Hematopoietic multipotent progenitor cell (in vitro differentiated cells): ENCODE measurements around the gene ADRM1. TPM values are rescaled to one million over a fixed set of nuclear protein-coding genes. Genes with fewer than 3 reads are reported as not detected.

Experiments
- DNase-seq, 3 donors: peaks; one replicate each; pipeline ENCODE4 v3.0.0-alpha.2; 2011 to 2015; ENCODE audit warnings: low read depth in 2 of 3, low spot score in 2 of 3
- total RNA-seq: library from RNA; depleted of rRNA; stranded (reverse); fragments of >200 nt; gene quantifications from one replicate; pipeline ENCODE4 v1.2.3, GENCODE V29; 2012

ADRM1 gene
- total RNA-seq, 1 donor: 90.5 TPM

- no peak for DNase-seq
These were observed 7.4 kb downstream of the ADRM1 start for GRCh38 chr20:62309947-62310756.

- DNase-seq: no peak
These were observed 7.9 kb downstream of the ADRM1 start for GRCh38 chr20:62310757-62311121.

- DNase-seq: no peak
These were observed 8.4 kb downstream of the ADRM1 start for GRCh38 chr20:62311150-62311549.

- DNase-seq: no peak
These were observed 9.2 kb downstream of the ADRM1 start for GRCh38 chr20:62311832-62312661.

- DNase-seq: no peak
These were observed 9.8 kb downstream of the ADRM1 start for GRCh38 chr20:62312662-62312977.

GRCh38 chr20:62313021-62313420 lies 10.2 kb downstream of the ADRM1 start:
- no peak for DNase-seq

- no peak for DNase-seq
These were observed 10.9 kb downstream of the ADRM1 start for GRCh38 chr20:62313460-62314338.

- no peak for DNase-seq
These were observed 11.5 kb downstream of the ADRM1 start for GRCh38 chr20:62314339-62314638.

GRCh38 chr20:62314711-62315302 lies 12.0 kb downstream of the ADRM1 start:
- DNase-seq: no peak

GRCh38 chr20:62315773-62316172 lies 13.0 kb downstream of the ADRM1 start:
- DNase-seq: no peak

- no peak for DNase-seq
These were observed 13.8 kb downstream of the ADRM1 start for GRCh38 chr20:62316331-62317166.

GRCh38 chr20:62317167-62317655 lies 14.4 kb downstream of the ADRM1 start:
- no peak for DNase-seq

GRCh38 chr20:62318400-62319345 lies 15.9 kb downstream of the ADRM1 start:
- DNase-seq: no peak

- DNase-seq: no peak
These were observed 16.6 kb downstream of the ADRM1 start for GRCh38 chr20:62319346-62319909.

GRCh38 chr20:62320581-62321354 lies 18.0 kb downstream of the ADRM1 start:
- no peak for DNase-seq

GRCh38 chr20:62321521-62321948 lies 18.7 kb downstream of the ADRM1 start:
- peak in 1 of 3 donors; percentile 18 for DNase-seq

GRCh38 chr20:62321975-62322374 lies 19.2 kb downstream of the ADRM1 start:
- DNase-seq: no peak
